HG03571 (cell line): ENCODE results near the gene CASP6.
"Not testable (repeated sequence)": the region's sequence is repeated elsewhere in the genome, so short reads cannot be mapped to it uniquely, and the experiment has no call there.

Experiments
- ATAC-seq: cut with Tn5 transposase; IDR thresholded peaks from one replicate; pipeline ENCODE4 v1.9.1; 2021; ENCODE audit not compliant: unreplicated experiment

CASP6 gene

GRCh38 chr4:109721033-109721432, 17.8 kb upstream of the CASP6 start:
- no peak for ATAC-seq

GRCh38 chr4:109719604-109720003, 16.4 kb upstream of the CASP6 start:
- no peak for ATAC-seq

GRCh38 chr4:109718759-109719158, 15.5 kb upstream of the CASP6 start:
- no peak for ATAC-seq

- ATAC-seq: no peak
These were observed 10.3 kb upstream of the CASP6 start for GRCh38 chr4:109713500-109713899.

GRCh38 chr4:109708990-109709389, 5.7 kb upstream of the CASP6 start:
- no peak for ATAC-seq

- no peak for ATAC-seq
These were observed 5.2 kb upstream of the CASP6 start for GRCh38 chr4:109708435-109708834.

- ATAC-seq: no peak
These were observed 568 bp upstream of the CASP6 start for GRCh38 chr4:109703664-109704361.

GRCh38 chr4:109701566-109702410, 1.5 kb downstream of the CASP6 start:
- ATAC-seq: peak; percentile 10

- ATAC-seq: no peak
These were observed 3.6 kb downstream of the CASP6 start for GRCh38 chr4:109699553-109700225.

GRCh38 chr4:109698656-109699055, 4.6 kb downstream of the CASP6 start:
- no peak for ATAC-seq

GRCh38 chr4:109691411-109691920, 11.8 kb downstream of the CASP6 start:
- ATAC-seq: no peak

GRCh38 chr4:109690690-109691410, 12.4 kb downstream of the CASP6 start:
- peak; percentile 94 for ATAC-seq

GRCh38 chr4:109684727-109685126, 18.5 kb downstream of the CASP6 start:
- no peak for ATAC-seq

GRCh38 chr4:109683621-109684253, 19.5 kb downstream of the CASP6 start:
- ATAC-seq: no peak

- ATAC-seq: no peak
These were observed 20.4 kb downstream of the CASP6 start for GRCh38 chr4:109682875-109683274.

GRCh38 chr4:109678925-109679324, 24.3 kb downstream of the CASP6 start:
- not testable (repeated sequence) for ATAC-seq

- ATAC-seq: not testable (repeated sequence)
These were observed 24.8 kb downstream of the CASP6 start for GRCh38 chr4:109678472-109678871.

GRCh38 chr4:109676886-109677285, 26.4 kb downstream of the CASP6 start:
- ATAC-seq: no peak

GRCh38 chr4:109675843-109676242, 27.4 kb downstream of the CASP6 start:
- ATAC-seq: no peak

GRCh38 chr4:109675181-109675580, 28.1 kb downstream of the CASP6 start:
- no peak for ATAC-seq
